Psoas muscle (tissue), 8 donors: ENCODE results near the gene ARHGAP45. TPM values are rescaled to one million over a fixed set of nuclear protein-coding genes. Genes with fewer than 3 reads are reported as not detected.

Experiments
- ATAC-seq, 4 donors: fragments of 200-7000 bp; cut with Tn5 transposase; one replicate each; pipeline ENCODE4 v1.9.1; 2020; ENCODE audit warnings: moderate library complexity in 3 of 4, mild to moderate bottlenecking in 2 of 4
- DNase-seq, 2 donors: peaks; one replicate each; pipeline ENCODE4 v3.0.0-alpha.2; 2020
- H3K27ac ChIP-seq: fragments of 200-600 bp; one replicate; pipeline ENCODE4 v1.8.0; 2022
- H3K27me3 ChIP-seq, 3 donors: fragments of 200-600 bp in 1 of 3; one replicate each; pipeline versions ENCODE4 v1.6.1 to v1.8.0; 2013 to 2022; ENCODE audit warnings: low read length in 2 of 3, mild to moderate bottlenecking in 2 of 3, moderate library complexity in 1 of 3; ENCODE audit not compliant: insufficient read depth in 3 of 3
- H3K36me3 ChIP-seq, 2 donors: fragments of 200-600 bp in 1 of 2; one replicate each; pipeline versions ENCODE4 v1.6.1 to v1.8.0; 2013 to 2022; ENCODE audit warnings: low read depth in 1 of 2, mild to moderate bottlenecking in 1 of 2, moderate library complexity in 1 of 2; ENCODE audit not compliant: insufficient read depth in 1 of 2
- H3K4me1 ChIP-seq: fragments of 200-600 bp; one replicate; pipeline ENCODE4 v1.8.0; 2022
- H3K4me3 ChIP-seq: fragments of 200-600 bp; one replicate; pipeline ENCODE4 v1.8.0; 2022; ENCODE audit warnings: mild to moderate bottlenecking
- H3K9me3 ChIP-seq: fragments of 200-600 bp; one replicate; pipeline ENCODE4 v1.8.0; 2022
- WGBS, 3 donors: extraction: QIAGEN DNeasy Blood & Tissue Kit; methylation state at CpG; one replicate each; pipeline versions ENCODE4 v1.1.6 to v1.1.7; 2013; 5-methylcytosine and 5-hydroxymethylcytosine counted together
- intact Hi-C, 2 donors: fragments of 100-400 bp; cut with DNase I; formaldehyde crosslinking; loops; one replicate each; pipeline versions ENCODE4 v1.11.0 to v1.14.2; 2022
- polyA plus RNA-seq, 3 donors: library from polyadenylated mRNA; stranded (reverse); fragments of 200-250 nt; gene quantifications; one replicate each; pipeline ENCODE4 v1.2.3, GENCODE V29; 2013
- total RNA-seq, 4 donors: library from RNA; stranded (reverse); fragmentation: NEBNext Ultra II Directional in 2 of 4; extraction: Animal tissue kit (Norgen Biotek cat#: 25700) in 2 of 4; gene quantifications; one replicate each; pipeline versions ENCODE4 v1.2.1 to v1.2.4, GENCODE V29; 2021 to 2023
- TF ChIP-seq, protein P1 (sequence below): fragments of 200-600 bp; IDR thresholded peaks from one replicate; pipeline ENCODE4 v1.8.0; 2022; ENCODE audit warnings: antibody characterized with exemption
- donor health status: healthy with polysubstance abuse.
- donor health status: DM: no; HTN: no; CAD: no; lungs with moderate emphysema.
- donor health status: Bipolar disorder and iron deficiency.
- donor health status: healthy.
- donor health status: DM: yes; HTN: yes; CAD: no.
- donor health status: DM: no; HTN: no; CAD: no.
- donor health status: DM: no; HTN: no; CAD: no.
- donor health status: DM: yes; HTN: yes; CAD: no.

ARHGAP45 gene
- total and polyA plus RNA-seq, 7 donors = 1.2 to 4.0 (median 2.0) TPM

DNA sequence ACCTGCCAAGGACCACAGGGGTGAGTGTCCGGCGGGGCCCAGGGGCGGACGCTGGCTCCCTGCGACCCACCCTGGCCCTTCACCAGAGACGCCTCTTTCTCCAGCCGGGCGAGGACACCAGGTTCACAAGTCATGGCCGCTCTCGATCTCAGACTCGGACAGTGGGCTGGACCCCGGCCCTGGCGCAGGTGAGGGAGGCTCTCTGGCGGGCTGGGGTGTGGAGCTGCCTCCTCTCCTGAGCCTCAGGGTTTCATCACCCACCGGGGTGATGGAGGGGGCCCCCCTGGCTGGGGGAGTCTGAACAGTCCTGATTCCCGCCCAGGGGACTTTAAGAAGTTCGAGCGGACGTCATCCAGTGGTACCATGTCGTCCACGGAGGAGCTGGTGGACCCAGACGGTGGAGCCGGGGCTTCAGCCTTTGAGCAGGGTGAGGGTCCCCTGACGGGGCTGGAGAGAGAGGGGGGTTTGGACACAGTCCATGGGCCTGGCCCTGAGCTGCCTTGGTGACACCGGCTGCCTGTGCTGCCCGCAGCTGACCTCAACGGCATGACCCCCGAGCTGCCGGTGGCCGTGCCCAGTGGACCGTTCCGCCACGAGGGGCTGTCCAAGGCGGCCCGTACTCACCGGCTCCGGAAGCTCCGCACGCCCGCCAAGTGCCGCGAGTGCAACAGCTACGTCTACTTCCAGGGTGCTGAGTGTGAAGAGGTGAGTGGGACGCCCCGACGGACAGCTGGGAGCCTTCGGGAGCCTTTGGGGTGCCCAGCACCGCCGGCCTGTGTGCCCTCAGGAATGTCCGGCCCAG lies 13.6 kb downstream of the ARHGAP45 start:
- intact Hi-C loops = no loop called here
- DNase-seq = no peak
- no peaks in the 10 kb centered on the region for H3K4me1 ChIP-seq
- H3K9me3 ChIP-seq = no peaks in the 10 kb centered on the region
- no peaks in the 10 kb centered on the region for H3K36me3 ChIP-seq
- no peak overlapping the region for H3K27ac ChIP-seq
- 89 to 90% (median 90%) methylated on average over 47 to 50 of the region's 50 CpGs for WGBS, 3 donors
- no peak for ATAC-seq
- TF ChIP-seq, protein P1, sequence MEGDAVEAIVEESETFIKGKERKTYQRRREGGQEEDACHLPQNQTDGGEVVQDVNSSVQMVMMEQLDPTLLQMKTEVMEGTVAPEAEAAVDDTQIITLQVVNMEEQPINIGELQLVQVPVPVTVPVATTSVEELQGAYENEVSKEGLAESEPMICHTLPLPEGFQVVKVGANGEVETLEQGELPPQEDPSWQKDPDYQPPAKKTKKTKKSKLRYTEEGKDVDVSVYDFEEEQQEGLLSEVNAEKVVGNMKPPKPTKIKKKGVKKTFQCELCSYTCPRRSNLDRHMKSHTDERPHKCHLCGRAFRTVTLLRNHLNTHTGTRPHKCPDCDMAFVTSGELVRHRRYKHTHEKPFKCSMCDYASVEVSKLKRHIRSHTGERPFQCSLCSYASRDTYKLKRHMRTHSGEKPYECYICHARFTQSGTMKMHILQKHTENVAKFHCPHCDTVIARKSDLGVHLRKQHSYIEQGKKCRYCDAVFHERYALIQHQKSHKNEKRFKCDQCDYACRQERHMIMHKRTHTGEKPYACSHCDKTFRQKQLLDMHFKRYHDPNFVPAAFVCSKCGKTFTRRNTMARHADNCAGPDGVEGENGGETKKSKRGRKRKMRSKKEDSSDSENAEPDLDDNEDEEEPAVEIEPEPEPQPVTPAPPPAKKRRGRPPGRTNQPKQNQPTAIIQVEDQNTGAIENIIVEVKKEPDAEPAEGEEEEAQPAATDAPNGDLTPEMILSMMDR = no peak
- peaks cover 0 to 5% (median 0%) of the 10 kb centered on the region in 3 donors for H3K27me3 ChIP-seq
- H3K4me3 ChIP-seq = no peak overlapping the region

DNA sequence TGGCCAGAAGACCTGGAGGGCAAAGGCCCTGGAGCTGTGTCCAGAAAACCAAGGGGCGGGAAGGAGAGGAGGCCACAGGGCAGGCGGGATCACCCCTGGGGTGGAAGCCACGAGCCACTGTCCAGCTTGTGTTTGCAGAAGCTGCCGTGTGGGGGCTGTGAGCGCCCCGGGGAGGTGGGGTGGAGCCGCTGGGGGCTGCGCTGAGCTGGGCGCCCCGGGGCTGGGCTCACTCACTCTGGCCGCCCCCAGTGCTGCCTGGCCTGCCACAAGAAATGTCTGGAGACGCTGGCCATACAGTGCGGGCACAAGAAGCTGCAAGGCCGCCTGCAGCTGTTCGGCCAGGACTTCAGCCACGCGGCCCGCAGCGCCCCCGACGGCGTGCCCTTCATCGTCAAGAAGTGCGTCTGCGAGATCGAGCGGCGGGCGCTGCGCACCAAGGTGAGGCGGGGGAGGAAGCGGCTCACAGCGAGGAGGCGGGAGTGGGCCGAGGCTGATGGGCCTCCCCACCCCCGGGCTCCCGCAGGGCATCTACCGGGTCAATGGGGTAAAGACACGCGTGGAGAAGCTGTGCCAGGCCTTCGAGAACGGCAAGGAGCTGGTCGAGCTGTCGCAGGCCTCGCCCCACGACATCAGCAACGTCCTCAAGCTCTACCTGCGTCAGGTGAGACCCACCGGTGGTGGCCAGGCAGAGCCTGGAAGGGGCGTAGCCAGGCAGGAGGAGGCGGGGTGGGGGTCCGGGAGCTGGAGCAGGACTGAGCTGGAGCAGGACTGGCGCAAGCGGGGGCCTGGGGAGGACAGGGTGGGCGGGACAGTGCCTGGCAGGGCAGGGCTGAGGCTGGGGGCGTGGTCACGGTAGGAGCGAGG lies 14.6 kb downstream of the ARHGAP45 start:
- WGBS, 3 donors = 46 to 55% (median 48%) methylated on average over 43 to 58 of the region's 58 CpGs
- ATAC-seq = peak in 3 of 4 donors; percentile 17 to 41 (median 30)
- intact Hi-C loops = no loop called here
- no peaks in the 10 kb centered on the region for H3K36me3 ChIP-seq
- DNase-seq = no peak
- H3K4me1 ChIP-seq = no peaks in the 10 kb centered on the region
- H3K4me3 ChIP-seq = no peak overlapping the region
- no peaks in the 10 kb centered on the region for H3K9me3 ChIP-seq
- peaks cover 0 to 5% (median 0%) of the 10 kb centered on the region in 3 donors for H3K27me3 ChIP-seq
- H3K27ac ChIP-seq = no peak overlapping the region
- TF ChIP-seq, protein P1 = no peak

DNA sequence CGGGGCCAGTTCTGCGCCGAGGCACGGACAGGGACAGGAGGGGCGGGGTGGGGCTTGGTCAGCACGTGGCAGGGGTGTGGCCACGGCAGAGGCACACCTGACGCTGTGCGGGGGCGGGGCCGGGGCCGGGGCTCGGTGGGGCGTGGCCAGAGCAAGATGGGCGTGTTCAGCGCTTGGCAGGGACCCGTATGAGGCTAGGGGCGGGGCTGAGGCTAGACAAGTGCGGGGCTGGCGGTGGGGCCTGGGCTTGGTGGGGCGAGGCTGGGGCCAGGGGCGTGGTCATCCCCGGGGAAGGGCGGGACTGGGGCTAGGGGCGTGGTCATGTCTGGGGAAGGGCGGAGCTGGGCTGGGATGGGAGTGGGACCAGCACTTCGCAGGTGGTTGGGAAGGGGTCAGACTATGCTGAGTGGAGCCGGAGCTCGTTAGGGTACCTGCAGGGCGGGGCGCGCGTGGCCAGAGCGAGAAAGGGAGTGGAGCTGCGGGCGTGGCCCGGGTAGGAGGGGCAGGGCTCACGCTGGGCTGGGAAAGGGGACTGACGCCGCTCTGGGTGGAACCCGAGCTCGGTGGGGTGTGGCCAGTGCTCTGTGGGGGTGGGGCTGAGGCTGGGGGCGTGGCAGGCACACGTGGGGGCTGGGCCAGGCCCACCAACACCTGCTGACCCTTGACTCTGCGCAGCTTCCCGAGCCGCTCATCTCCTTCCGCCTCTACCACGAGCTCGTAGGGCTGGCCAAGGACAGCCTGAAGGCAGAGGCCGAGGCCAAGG lies 15.4 kb downstream of the ARHGAP45 start:
- Histone ChIP-seq H3K4me1 (no peaks in the 10 kb centered on the region), H3K27me3 (peaks cover 0 to 5% (median 0%) of the 10 kb centered on the region in 3 donors), H3K36me3 (no peaks in the 10 kb centered on the region), H3K27ac (no peak overlapping the region), H3K9me3 (no peaks in the 10 kb centered on the region), H3K4me3 (peak overlapping the region; percentile 47)
- 10 to 19% (median 16%) methylated on average over 30 to 51 of the region's 51 CpGs for WGBS, 3 donors
- intact Hi-C loops = no loop called here
- peak; percentile 73 to 82 (median 78) for ATAC-seq
- TF ChIP-seq, protein P1 = no peak
- peak in 1 of 2 donors; percentile 81 for DNase-seq

DNA sequence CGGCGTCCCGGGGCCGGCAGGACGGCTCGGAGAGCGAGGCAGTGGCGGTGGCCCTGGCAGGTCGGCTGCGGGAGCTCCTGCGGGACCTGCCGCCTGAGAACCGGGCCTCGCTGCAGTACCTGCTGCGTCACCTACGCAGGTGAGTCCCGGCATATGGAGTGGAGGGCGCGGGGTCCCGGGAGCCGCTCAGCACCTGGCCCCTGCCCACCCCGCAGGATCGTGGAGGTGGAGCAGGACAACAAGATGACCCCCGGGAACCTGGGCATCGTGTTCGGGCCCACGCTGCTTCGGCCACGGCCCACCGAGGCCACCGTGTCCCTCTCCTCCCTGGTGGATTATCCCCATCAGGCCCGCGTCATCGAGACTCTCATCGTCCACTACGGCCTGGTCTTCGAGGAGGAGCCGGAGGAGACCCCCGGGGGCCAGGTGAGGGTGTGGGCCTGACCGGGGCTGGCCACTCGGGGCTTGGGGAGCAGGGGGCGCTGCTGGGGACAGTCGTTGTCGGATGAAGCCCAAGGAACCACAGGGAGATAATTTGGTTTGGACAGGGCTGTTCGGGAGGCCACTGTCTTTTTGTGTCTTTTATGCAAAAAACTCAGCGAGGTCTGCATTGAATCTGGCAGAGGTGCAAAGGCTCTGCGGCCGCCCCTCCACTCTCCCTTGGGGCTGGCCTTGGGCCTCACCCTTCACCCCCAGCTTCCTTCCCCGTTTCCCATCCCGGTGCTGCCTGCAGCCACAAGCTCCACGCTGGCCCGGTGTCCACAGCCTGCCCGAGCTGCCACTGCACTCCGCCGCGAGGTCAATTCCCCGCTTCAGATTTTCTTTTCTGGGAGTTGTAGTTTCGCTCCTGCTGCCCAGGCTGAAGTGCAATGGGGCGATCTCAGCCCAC lies 16.2 kb downstream of the ARHGAP45 start:
- no peaks in the 10 kb centered on the region for H3K9me3 ChIP-seq
- H3K4me1 ChIP-seq = no peaks in the 10 kb centered on the region
- 69 to 74% (median 73%) methylated on average over 45 to 59 of the region's 59 CpGs for WGBS, 3 donors
- DNase-seq (no peak), ATAC-seq (no peak)
- H3K4me3 ChIP-seq = peak overlapping the region; percentile 47
- no peak overlapping the region for H3K27ac ChIP-seq
- intact Hi-C loops = no loop called here
- H3K36me3 ChIP-seq = peaks cover under 1 to 8% of the 10 kb centered on the region in 2 donors
- TF ChIP-seq, protein P1 = no peak
- peaks cover 0 to 5% (median 0%) of the 10 kb centered on the region in 3 donors for H3K27me3 ChIP-seq
